Epithelial cell of esophagus (primary cell): Measurements from ENCODE around the gene TIGD2.

Experiments
- DNase-seq: peaks from one replicate; pipeline ENCODE4 v3.0.0; 2010; ENCODE audit warnings: low read depth
- H3K4me3 ChIP-seq: 2 replicates; pipeline ENCODE4 v1.5.1; 2011; ENCODE audit warnings: mild to moderate bottlenecking, low read length, control low read depth
- TF ChIP-seq, protein P1 (sequence below): IDR thresholded peaks from 2 replicates; pipeline ENCODE4 v1.5.1; 2011; ENCODE audit warnings: low read depth, mild to moderate bottlenecking, low read length, control low read depth, inconsistent platforms; ENCODE audit not compliant: insufficient read depth; ENCODE audit errors: missing control alignments

Gene TIGD2

DNA sequence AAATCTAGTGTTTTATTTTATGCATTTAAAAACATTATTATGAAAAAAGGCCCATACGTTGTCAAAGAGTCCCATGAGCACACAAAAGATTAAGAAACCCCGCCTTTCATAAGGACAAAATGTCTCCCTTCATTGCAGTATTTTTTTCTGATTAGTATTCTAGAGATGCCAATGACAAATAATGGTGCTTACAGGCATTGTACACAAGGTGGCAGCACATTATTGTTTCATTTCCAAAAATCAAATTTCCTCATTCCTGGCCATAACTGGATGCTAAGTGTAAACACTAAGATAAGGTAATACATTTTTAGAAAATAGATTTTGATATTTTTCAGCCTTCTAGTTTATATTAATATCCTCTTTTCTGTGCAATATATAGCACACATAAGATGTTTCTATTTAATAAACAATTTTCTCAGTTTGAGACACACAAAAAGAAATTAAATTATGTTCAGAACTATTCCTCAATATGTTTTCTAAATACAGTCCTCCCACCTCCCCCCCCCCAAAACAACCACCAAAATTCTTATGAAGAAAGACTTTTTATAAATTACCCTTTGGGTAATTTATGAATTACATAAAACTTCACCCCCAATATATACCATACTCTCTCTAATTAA, 47.7 kb downstream of the TIGD2 start:
- H3K4me3 ChIP-seq = no peak overlapping the region
- TF ChIP-seq, protein P1, sequence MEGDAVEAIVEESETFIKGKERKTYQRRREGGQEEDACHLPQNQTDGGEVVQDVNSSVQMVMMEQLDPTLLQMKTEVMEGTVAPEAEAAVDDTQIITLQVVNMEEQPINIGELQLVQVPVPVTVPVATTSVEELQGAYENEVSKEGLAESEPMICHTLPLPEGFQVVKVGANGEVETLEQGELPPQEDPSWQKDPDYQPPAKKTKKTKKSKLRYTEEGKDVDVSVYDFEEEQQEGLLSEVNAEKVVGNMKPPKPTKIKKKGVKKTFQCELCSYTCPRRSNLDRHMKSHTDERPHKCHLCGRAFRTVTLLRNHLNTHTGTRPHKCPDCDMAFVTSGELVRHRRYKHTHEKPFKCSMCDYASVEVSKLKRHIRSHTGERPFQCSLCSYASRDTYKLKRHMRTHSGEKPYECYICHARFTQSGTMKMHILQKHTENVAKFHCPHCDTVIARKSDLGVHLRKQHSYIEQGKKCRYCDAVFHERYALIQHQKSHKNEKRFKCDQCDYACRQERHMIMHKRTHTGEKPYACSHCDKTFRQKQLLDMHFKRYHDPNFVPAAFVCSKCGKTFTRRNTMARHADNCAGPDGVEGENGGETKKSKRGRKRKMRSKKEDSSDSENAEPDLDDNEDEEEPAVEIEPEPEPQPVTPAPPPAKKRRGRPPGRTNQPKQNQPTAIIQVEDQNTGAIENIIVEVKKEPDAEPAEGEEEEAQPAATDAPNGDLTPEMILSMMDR = peak; percentile 71
- DNase-seq = peak; percentile 46

DNA sequence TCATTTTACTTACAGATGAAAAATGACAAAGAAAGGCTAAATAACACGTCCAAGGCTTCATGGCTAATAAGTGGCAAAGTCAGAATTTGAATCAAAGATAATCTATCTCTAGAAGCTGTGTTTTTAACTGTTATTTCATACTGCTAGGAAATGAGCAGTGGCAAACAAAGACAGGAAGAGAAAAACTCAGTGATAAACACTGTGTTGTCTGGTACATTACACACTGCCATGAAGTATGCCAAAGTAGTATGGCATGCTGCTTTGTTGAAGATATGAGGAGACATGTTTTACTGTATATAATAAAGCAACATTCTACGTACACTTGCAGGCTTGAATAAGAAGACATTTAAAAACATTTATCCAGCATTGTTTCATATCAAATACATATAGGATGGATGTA, 49.5 kb downstream of the TIGD2 start:
- no peak for DNase-seq
- H3K4me3 ChIP-seq = no peak overlapping the region
- TF ChIP-seq, protein P1 = no peak

DNA sequence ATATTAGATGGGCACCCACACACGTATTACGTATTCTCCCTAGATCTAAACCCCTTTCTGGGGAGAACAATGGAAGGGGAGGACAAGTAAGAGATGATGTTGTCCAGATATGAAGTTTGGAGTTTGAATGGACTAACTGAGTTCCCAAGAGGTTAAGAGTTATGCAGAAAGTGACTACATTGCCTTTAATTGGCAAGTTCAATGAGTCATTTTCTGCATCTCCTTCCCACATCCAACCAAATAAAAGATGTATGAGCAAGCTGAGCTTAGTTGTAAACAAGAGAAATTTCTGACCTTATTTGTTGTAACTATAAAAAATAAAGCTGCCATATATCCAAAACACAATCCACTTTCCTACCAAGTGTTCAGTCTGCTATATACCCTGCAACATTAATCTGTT, 50.5 kb downstream of the TIGD2 start:
- TF ChIP-seq, protein P1 = no peak
- no peak overlapping the region for H3K4me3 ChIP-seq
- peak; percentile 26 for DNase-seq

DNA sequence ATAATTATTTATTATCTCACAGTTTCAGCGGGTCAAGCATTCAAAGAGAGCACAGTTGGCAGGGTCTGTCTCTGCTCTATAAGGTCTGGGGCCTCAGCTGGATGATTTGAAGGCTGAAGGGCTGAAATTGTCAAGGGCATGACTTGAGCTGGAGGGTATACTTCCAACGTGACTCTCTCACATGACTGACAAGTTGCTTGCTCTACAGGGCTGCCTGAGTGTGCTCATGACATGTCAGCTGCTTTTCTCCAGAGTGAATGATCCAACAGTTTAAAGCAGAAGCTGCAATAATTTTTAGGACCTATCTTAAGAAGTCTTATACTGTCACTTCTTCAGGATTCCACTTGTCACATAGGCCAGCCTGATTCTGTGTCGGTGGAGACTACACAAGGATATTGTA, 51.2 kb downstream of the TIGD2 start:
- DNase-seq = no peak
- no peak overlapping the region for H3K4me3 ChIP-seq
- TF ChIP-seq, protein P1 = no peak

DNA sequence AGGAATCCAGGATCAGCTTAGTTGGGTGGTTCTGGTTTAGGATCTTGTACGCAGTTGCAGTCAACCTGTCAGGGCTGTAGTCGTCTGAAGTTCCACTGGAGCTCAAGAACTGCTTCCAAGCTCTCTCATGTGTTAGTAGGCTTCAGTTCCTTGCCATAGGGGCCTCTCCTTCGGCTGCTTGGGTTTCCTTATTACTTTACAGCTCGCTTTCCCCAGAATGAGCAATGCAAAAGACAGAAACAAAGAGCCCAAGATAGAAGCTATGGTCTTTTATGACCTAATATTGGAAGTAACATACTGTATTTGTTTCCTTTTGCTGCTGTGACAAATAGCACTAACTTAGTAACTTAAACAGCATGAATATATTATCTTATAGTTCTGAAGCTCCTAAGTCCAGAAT, 51.7 kb downstream of the TIGD2 start:
- DNase-seq = no peak
- TF ChIP-seq, protein P1 = no peak
- no peak overlapping the region for H3K4me3 ChIP-seq

DNA sequence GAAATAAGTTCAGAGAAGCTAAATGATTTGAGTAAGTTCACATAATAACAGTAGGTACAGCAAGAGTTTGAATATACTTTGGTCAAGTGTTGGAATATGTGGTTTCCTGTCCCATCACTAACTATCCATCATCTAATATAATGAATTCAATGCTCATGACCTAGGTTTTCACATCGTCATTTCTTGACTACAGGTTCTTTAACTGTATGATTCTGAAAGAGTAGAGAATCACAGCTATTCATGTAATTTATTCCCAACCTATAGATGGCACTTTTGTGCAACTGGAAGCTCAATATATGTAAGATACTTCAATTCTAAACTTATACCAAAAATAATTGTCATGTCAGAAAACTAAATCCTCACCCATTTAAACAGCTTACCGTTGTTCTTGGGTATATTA, 53.1 kb downstream of the TIGD2 start:
- no peak for DNase-seq
- no peak overlapping the region for H3K4me3 ChIP-seq
- TF ChIP-seq, protein P1 = no peak
